SH-SY5Y (cell line): Measurements from ENCODE around the gene FGF11.

Experiments
- GATA2 ChIP-seq: IDR thresholded peaks from 2 replicates; pipeline ENCODE4 v1.6.1; 2011; ENCODE audit warnings: mild to moderate bottlenecking, low read depth, low read length
- GATA3 ChIP-seq: IDR thresholded peaks from 2 replicates; pipeline ENCODE4 v1.6.1; 2011; ENCODE audit warnings: low read depth, mild to moderate bottlenecking, low read length, moderate library complexity

GRCh38 chr17:7413346-7413985 is 25.8 kb upstream of the FGF11 start:
- TF ChIP-seq GATA2 (no peak), GATA3 (no peak)
